HCT116 (cell line): ENCODE results near the gene LRPPRC.

Experiments used
- CTCF ChIP-seq, 3 experiments: fragments of 200-600 bp in 1 of 3; sonication (generic) in 1 of 3; IDR thresholded peaks in 2 of 3; conservative IDR thresholded peaks in 1 of 3; 2 replicates each; pipeline ENCODE4 v1.5.1; 2012 to 2017; ENCODE audit warnings: low read depth in 2 of 3, low read length in 2 of 3, antibody characterized with exemption in 1 of 3, borderline replicate concordance in 1 of 3, control low read depth in 1 of 3, mild to moderate bottlenecking in 1 of 3, mixed read lengths in 1 of 3, mixed run types in 1 of 3, moderate library complexity in 1 of 3; ENCODE audit not compliant: insufficient read depth in 1 of 3
- EZH2 ChIP-seq: fragments of 200-600 bp; sonication (generic); IDR thresholded peaks from 2 replicates; pipeline ENCODE4 v1.6.1; 2017; ENCODE audit warnings: antibody characterized with exemption, mixed run types
- EZH2phosphoT487 ChIP-seq: fragments of 200-600 bp; IDR thresholded peaks from 2 replicates; pipeline ENCODE4 v1.6.1; 2018; ENCODE audit warnings: antibody characterized with exemption, borderline replicate concordance
- JUND ChIP-seq: IDR thresholded peaks from 2 replicates; pipeline ENCODE4 v1.6.1; 2012
- MAX ChIP-seq: IDR thresholded peaks from 2 replicates; pipeline ENCODE4 v1.6.1; 2012
- POLR2A ChIP-seq: IDR thresholded peaks from 2 replicates; pipeline ENCODE4 v1.7.0; 2011; ENCODE audit warnings: borderline replicate concordance; ENCODE audit not compliant: insufficient read depth, insufficient read length; ENCODE audit errors: extremely low read depth

GRCh38 chr2:43945439-43945838 lies 50.4 kb downstream of the LRPPRC start:
- TF ChIP-seq EZH2phosphoT487: no peak
- TF ChIP-seq JUND: no peak
- no peak for TF ChIP-seq CTCF (IDR thresholded peaks at IDR 0.05 in 2 of 3, conservative IDR thresholded peaks at IDR 0.05 in 1 of 3; ENCODE audit: borderline replicate concordance in 1 of 3, insufficient read depth in 1 of 3, low read depth in 2 of 3, low read length in 2 of 3)
- TF ChIP-seq MAX: no peak
- no peak for TF ChIP-seq EZH2
- TF ChIP-seq POLR2A: no peak
